GM12801 (cell line): ENCODE results near the gene ANGPTL4.

ENCODE experiments used
- CTCF ChIP-seq: IDR thresholded peaks from one replicate; pipeline ENCODE4 v1.5.1; 2011; ENCODE audit warnings: control low read depth; ENCODE audit not compliant: insufficient read length; ENCODE audit errors: extremely low read depth

The ANGPTL4 gene

GRCh38 chr19:8363803-8364771, at the start of gene ANGPTL4:
ANGPTL4 (plus strand) TSS chr19:8364155; CDS start chr19:8364322, 167 bp downstream.
- TF ChIP-seq CTCF, result no peak

GRCh38 chr19:8316351-8317125, 47.4 kb upstream of the ANGPTL4 start:
- no peak for TF ChIP-seq CTCF

GRCh38 chr19:8319807-8320520, 44.0 kb upstream of the ANGPTL4 start:
- no peak for TF ChIP-seq CTCF

- no peak for TF ChIP-seq CTCF
Observed at GRCh38 chr19:8320564-8321066, 43.3 kb upstream of the ANGPTL4 start.

GRCh38 chr19:8321067-8321985, 42.6 kb upstream of the ANGPTL4 start, which contains the start of the genes NDUFA7 and RPS28:
NDUFA7 (minus strand) TSS chr19:8321375; CDS start chr19:8321358, 17 bp downstream.
RPS28 (plus strand) TSS chr19:8321496; CDS start chr19:8321531, 35 bp downstream.
- no peak for TF ChIP-seq CTCF

GRCh38 chr19:8321986-8322637, 41.8 kb upstream of the ANGPTL4 start:
- TF ChIP-seq CTCF, result no peak
